Gastrocnemius medialis (tissue), 4 donors: ENCODE measurements around the gene SERTM2.

ENCODE experiments used
- CTCF ChIP-seq, 5 experiments: fragments of 450-650 bp in 3 of 5; fragments of 200-600 bp in 2 of 5; sonication (generic) in 2 of 5; IDR thresholded peaks in 4 of 5; conservative IDR thresholded peaks in 1 of 5; 1 replicate in 4 of 5; 2 replicates in 1 of 5; pipeline ENCODE4 v1.5.1; 2016 to 2019; ENCODE audit warnings: antibody characterized with exemption in 5 of 5, mild to moderate bottlenecking in 3 of 5, moderate library complexity in 3 of 5
- POLR2A ChIP-seq, 2 donors: fragments of 450-650 bp; IDR thresholded peaks; one replicate each; pipeline ENCODE4 v1.6.1; 2017; ENCODE audit warnings: antibody characterized with exemption in 2 of 2, mild to moderate bottlenecking in 2 of 2, moderate library complexity in 2 of 2

- TF ChIP-seq POLR2A (IDR thresholded peaks at IDR 0.05): no peak
- no peak for TF ChIP-seq CTCF (IDR thresholded peaks at IDR 0.05 in 4 of 5, conservative IDR thresholded peaks at IDR 0.05 in 1 of 5)
These were observed 44.0 kb downstream of the SERTM2 start for GRCh38 chrX:111555406-111555958.
